GM19023 (cell line): ENCODE results near the gene MOV10L1.
"Not testable (repeated sequence)": the region's sequence is repeated elsewhere in the genome, so short reads cannot be mapped to it uniquely, and the experiment has no call there.

Source experiments
- ATAC-seq: cut with Tn5 transposase; IDR thresholded peaks from one replicate; pipeline ENCODE4 v1.9.1; 2021; ENCODE audit warnings: mild to moderate bottlenecking, moderate library complexity; ENCODE audit not compliant: unreplicated experiment

The MOV10L1 gene

DNA sequence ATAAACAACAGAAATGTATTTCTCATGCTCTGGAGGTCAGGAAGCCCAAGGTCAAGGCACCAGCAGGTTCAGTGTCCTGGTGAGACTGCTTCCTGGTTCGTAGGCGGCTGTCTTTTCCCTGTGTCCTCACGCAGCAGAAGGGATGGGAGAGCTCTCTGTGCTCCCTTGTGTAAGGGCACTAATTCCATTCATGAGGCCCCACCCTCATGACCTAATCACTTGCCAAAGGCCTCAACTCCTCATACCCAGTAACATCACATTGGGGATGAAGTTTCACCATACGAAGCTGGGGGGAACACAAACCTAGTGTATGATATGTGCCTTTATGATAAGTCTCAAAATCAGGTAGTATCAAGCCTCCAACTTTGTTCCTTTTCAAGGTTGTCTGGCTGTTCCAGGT lies 42.1 kb downstream of the MOV10L1 start:
- no peak for ATAC-seq

DNA sequence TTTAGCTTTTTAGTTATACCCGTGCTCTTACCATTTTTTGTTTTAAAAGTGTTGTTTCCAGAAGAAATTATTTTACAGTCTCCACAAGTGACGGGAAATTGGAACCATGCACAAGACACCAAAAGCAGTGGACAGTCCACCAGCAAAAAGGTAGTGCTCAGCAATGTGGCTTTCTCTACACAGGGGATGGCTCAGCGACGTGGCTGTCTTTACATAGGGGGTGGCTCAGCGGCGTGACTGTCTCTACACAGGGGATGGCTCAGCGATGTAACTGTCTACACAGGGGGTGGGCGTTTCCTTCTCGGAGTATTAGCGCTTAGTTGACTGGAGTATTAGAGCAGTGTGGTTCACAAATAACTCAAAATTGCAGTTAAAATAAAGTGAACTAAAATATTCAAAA lies 44.7 kb downstream of the MOV10L1 start:
- ATAC-seq = no peak

DNA sequence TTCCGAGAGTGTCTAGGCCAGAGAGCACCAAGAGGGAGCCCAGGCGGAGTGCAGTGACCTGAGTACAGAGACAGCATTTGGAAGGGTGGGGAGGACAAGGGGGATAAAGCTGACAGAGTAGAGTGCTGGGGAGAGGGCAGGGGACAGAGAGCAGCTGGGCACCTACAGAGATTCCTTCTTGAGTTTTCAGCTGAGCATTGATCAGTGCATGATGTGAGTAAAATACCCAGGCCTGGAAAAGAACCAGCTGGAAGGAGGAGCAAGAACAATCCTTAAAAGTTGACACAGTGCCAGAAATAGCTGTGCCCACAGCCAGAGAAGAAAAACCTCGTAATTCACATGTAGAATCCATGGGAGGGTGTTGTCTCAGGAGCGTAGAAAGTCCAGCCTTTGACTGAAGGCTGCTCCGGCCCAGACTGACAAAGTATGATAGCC lies 46.8 kb downstream of the MOV10L1 start:
- no peak for ATAC-seq

DNA sequence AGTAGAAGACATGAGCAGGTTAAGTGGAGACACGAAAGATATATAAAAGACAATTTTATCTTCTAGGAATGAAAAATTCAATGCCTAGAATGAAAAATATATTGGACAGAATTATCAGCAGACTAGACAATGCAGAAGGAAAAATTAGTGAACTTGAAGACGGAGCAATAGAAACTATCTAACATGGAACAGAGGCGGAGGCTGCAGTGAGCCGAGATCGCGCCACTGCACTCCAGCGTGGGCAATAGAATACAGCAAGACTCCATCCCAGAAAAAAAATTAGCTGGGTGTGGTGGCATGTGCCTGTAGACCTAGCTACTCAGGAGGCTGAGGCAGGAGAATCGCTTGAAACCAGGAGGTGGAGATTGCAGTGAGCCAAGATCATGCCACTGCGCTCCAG lies 47.5 kb downstream of the MOV10L1 start:
- ATAC-seq = not testable (repeated sequence)

DNA sequence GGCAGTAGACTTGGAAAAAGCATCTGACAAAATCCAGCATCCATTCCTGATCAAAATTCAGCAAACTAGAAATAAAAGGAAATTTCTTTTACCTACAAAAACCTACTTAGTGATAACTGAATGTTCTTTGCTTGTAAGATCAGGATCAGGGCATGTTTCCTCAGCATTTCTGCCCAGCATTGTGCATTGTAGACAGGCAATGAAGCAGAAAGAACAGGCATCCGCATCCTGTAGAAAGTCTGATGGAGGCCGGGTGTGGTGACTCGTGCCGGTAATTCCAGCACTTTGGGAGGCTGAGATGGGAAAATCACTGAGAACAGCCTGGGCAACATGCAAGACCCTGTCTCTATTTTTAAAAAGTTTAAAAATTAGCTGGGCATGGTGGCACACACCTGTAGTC lies 48.2 kb downstream of the MOV10L1 start:
- no peak for ATAC-seq

DNA sequence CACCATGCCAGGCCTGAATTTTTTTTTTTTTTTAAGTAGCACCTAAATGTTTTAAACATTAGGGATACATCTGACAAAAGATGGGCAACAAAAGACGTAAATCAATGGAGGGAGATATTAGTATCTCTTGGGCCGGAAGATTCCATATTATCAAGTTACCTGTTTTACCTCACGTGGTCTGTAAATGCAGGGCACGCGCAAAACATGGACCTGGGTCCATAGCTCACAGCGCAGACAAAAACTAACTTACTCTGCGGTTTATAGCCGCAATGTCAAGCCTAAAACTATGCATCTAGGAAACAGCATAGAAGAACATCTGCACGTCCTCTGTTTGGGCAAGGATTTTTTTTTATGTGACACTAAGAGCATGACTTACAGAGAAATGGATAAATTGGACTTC lies 49.2 kb downstream of the MOV10L1 start:
- ATAC-seq = no peak

DNA sequence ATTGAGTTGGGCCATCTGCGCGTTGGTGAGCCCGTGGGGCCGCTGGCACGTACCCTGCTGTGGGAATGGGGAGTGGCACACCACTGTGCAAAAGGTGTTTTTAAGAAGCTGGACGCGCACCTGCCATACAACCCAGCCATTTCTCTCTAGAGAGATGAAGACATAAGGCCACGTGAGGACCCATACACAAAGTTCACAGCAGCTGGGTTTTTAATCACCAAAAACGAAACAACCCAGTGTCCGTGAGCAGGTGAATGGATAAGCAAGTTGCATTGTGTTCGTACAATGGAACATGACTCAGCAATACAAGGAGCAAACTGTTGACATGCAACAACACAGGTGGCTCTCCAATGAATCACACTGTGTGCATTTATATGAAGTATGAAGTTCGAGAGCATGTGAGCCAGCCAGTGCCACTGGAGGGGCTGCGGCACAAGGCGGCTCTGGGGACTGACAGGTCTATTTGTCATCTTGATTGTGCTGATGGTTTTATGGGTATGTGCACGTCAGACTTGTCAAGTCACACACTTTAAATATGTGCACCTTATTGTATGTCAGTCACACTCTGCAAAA lies 50.1 kb downstream of the MOV10L1 start:
- ATAC-seq = no peak

DNA sequence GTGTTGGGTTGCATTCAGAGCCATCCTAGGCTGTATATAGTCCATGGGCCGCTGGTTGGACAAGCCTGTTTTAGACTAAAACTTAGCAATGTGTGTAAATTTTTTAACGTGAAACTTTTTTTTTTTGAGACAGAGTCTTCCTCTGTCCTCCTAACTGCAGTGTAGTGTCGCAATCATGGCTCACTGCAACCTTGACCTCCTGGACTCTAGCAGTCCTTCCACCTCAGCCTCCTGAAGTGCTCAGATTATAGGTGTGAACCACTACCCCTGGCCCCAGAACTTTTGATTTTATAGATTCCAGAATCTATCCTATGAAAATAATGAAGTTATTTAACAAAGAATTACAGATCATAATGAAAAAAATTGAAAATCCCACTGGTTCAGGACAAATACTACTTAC lies 50.8 kb downstream of the MOV10L1 start:
- ATAC-seq = no peak

DNA sequence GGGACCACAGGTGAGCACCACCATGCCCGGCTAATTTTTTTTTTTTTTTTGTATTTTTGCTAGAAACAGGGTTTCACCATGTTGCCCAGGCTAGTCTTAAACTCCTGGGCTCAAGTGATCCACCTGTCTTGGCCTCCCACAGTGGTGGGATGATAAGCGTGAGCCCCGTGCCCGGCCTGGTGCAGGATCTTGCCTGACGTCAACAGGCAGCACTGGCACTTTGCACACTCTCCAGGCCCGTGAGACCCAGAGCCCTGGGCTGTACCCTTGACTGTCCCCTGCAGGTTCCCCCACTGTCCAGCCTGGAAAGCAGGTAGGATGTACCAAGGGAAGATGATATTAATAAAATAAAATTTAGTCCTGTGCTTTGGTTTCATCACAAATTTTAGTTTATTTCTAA lies 51.7 kb downstream of the MOV10L1 start:
- ATAC-seq = no peak

DNA sequence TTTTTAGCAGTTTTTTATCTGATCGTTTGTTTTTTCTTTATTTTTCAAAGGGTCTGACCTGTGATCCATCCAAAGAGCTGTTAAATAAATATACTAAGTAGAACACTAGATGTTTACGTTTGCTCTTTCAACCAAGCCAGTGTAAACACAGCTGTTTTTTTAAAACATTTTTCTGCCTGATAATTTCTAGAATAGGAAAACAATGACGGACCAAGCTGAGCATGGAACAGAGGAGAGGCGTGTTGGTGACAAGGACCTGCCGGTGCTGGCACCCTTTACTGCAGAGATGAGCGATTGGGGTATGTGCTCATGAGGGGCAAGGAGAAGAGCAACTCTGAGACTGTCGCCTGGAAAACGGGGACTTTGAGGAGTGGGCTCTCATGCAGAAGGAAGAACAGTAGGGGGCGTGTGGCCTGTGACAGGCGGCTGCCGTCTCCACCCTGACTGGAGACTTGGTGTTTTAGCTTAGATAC lies 52.1 kb downstream of the MOV10L1 start:
- ATAC-seq = no peak

DNA sequence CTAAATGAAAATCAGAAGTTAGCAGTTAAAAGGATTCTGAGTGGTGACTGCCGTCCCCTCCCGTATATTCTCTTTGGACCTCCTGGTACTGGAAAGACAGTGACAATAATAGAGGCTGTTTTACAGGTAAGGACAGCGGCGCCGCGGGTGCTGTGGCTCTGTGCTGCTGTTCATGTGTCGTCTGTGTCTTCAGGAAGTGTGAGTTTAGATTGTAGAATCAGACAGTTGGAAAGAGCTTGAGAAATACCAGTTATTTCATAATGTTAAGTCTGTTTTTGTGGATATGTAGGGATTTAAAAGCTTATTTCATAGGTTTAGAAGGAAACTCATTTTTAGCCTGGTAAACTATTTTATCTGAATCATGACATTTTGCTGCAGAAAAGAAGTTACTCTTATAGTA lies 53.3 kb downstream of the MOV10L1 start:
- ATAC-seq = no peak

DNA sequence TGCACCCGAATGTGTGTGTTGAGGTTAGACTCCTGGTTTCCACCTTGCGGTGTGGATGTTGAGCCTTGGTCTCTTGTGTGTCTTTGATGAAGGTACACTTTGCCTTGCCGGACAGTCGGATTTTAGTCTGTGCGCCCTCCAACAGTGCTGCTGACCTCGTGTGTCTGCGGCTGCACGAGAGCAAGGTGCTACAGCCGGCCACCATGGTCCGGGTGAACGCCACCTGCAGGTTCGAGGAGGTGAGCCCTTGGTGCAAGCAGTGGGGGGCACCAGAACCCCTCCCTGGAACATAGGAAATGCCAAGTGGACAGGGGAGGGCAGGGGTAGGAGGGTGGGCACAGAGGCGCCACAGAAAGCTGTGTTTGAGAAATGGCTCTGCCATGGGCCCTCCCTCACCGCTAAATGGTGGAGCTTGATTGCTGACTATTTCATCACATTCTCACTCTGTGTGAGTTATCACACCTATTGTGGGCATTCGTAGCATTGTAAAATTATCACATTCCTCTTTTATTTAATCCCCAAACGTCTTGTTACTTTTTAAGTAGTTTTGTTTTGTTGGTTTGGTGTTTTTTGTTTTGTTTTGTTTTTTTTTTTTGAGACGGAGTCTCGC lies 54.3 kb downstream of the MOV10L1 start:
- no peak for ATAC-seq

DNA sequence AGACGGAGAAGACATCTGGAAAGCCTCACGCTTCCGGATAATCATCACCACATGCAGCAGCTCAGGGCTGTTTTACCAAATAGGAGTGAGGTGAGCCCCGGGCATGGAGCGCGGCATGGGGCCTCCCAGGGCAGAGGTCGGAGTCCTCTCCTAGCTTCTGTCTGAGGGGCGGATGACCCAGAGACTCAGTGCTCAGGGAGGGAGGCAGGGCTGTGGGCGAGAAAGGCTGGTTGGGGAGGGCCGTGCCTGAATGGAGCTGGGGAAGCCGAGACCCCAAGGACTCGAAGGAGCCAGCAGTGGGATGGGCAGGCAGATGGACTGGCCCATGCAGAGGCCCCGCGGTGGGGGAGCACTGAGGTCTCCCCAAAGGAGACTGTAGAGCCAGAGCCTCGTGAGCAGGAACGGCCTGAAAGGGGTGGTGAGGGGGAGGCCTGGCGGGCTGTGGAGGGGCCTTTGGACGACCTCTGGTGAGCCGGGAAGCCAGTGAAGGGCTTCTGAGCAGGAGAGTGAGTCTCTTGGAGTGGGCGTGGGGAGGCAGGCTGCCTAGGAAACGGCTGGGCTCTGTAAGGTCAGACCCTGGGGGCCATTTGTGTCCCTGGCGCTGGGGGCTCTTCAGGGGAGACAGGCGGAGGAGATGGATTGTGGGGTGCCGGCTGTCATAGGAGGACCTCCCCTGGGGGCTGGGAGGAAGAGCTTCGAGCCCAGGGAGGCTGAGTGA lies 56.1 kb downstream of the MOV10L1 start:
- no peak for ATAC-seq

DNA sequence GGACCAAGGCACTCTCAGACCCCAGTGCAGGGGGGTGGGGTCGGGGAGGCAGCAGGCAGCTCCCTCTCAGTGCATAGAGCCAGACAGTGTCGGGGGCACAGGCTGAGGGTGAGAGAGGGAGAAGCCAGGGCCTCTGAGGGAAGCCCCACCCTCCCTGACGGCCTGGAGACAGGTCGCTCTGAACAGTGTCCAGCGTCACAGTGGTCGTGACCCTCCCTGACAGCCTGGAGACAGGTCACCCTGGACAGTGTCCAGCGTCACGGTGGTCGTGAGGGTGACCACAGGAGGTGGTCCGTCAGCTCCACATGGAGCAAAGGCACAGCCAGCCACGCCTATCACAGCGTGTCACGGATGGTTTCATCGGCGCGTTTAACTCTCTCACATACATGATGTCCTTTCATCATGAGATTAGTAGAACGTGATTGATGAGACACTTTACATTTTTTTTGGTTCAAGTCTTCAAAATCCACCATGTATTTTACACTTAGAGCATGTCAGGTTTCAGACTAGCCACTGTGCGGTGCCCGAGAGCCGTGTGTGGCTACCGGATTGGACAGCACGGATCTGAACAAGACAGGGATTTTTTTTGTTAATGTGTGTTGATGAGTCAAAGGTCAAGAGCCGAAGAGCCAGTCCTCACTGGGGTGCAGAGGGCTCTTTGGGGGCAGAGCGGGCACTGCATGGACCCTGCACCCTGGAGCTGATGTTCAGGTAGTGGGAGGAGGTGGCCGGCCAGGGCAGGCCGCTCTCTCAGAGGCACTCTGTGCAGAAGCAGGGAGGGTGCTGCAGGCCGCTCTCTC lies 56.8 kb downstream of the MOV10L1 start:
- ATAC-seq = no peak

DNA sequence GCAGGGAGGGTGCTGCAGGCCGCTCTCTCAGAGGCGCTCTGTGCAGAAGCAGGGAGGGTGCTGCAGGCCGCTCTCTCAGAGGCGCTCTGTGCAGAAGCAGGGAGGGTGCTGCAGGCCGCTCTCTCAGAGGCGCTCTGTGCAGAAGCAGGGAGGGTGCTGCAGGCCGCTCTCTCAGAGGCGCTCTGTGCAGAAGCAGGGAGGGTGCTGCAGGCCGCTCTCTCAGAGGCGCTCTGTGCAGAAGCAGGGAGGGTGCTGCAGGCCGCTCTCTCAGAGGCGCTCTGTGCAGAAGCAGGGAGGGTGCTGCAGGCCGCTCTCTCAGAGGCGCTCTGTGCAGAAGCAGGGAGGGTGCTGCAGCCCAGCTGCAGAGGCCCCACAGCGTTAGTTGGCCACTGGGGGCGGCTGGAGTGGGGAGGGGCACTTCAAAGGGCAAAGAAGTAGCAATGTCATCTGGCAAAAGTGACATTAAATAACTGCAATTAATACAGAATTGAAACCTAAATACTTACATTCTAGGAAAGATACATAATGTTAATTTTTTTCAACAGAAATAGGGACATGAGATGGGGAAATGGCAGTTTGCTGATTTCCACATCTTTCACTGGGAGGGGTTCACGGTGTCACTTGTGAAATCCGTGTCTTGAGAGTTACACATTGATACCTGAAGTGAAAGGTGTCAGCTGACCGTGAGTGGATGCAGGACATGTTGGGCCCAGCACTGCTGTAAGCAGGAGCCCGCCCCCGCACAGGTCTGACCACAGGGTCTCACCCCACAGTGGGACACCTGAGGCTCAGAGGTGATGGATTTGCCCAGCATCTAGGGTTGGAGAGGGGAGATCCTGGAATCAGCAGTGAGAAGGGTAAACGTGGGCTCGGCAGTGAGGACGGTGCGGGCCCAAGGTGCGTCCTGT lies 57.7 kb downstream of the MOV10L1 start:
- ATAC-seq = not testable (repeated sequence)

DNA sequence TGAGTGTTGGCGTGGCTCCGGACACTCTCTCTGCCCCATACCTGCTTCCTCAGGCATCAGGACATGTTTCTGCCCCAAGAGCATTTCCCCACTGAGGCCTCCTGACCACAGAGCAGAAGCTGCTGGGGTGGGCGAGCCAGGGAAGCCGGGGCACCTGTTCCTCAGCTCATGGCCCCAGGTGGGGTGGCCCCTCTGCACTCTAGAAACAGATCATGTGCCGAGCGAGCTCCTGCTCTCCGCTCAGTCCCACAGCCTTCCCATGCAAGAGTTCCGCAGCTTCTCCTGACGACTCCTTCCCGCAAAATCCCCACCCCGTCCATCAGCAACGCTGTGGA lies 58.3 kb downstream of the MOV10L1 start:
- ATAC-seq = no peak

DNA sequence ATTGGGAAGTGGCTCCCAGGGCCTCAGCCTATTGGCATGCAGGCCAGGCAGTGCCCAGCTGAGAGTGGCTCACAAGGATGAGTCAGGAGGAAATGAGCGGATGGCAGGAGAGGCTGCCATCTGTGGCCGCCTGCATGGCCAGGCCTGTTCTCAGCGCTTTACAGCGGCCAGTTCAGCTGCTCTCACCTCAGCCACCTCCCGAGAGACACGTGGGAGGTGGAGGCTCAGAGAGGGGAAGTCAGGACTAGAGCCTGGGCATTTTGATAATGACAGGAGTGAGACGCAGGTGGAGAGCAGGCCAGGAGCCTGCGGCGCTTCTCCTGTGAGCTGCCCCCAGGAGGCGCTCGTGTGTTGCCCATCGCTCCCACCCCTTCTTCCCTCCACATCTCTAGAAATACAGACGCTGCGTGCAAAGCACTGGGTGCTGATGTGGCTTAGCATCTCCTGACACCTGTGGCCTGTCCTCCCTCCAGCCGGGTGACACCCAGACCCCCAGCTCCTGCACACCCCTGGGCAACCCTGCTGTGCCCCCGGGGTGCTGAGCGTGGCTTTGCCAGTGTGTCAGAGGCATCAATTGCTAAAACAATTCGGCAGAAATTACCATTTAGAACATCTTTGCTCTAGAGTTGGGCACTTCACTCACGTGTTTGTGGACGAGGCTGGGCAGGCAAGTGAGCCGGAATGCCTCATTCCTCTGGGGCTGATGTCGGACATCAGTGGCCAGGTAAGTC lies 59.4 kb downstream of the MOV10L1 start:
- ATAC-seq = no peak

DNA sequence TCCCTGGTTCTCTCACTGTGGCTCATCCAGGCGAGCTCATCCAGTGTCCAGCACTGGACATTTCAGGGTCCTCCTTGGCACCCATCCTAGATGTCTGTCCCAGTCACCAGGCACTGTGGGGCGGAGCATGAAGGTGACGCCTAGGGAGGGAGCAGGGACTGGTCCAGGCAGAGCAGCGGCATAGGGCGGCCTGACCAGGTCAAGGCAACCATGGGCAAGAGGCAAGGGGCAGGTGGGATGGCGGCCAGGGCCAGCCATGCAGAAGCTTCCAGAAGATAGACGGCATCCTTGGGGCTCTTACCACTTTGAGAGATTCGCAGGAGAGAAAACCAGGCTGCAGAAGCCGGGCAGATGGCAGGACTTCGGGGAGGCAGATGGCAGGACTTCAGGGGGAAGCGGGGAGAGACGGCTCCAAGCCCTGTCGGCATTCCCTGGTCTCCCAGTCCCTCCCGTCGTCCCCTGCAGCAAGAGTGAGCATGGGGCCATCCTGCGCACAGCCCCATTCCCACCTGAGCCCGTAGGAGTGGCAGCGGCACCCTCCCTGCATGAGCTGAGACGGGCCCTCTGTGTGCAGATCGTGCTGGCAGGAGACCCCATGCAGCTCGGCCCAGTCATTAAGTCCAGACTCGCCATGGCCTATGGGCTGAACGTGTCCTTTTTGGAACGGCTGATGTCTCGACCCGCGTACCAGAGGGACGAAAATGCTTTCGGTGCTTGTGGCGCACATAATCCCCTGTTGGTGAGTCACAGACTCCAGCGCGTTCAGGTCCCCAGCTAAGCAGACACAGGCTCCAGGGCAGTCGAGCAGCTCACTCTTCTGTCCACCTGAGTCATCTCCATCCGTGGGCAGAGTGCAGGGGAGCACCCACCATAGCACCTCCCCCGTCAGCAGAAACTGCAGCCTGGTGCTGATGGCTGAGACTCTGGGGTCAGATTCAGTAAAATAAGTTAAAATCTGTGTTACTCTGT lies 60.6 kb downstream of the MOV10L1 start:
- ATAC-seq = no peak
